ENCODE results near the gene CEACAM5. TPM values are rescaled to one million over a fixed set of nuclear protein-coding genes. Genes with fewer than 3 reads are reported as not detected.

The CEACAM5 gene
- total RNA-seq, 1 donor from 2014 or later = not detected

GRCh38 chr19:41718761-41719160, 10.3 kb downstream of the CEACAM5 start:
- no peak for DNase-seq
- Mint-ChIP-seq H3K4me3 (ENCODE audit: unreplicated experiment) (no peak overlapping the region), H3K4me1 (ENCODE audit: low read depth, unreplicated experiment) (no peaks in the 10 kb centered on the region), H3K27ac (ENCODE audit: unreplicated experiment) (no peak overlapping the region), H3K9me3 (ENCODE audit: unreplicated experiment) (peaks cover 2% of the 10 kb centered on the region), H3K36me3 (ENCODE audit: unreplicated experiment) (no peaks in the 10 kb centered on the region), H3K27me3 (ENCODE audit: unreplicated experiment) (no peaks in the 10 kb centered on the region)
- TF ChIP-seq CTCF (IDR thresholded peaks at IDR 0.05; ENCODE audit: partially characterized antibody, unreplicated experiment) = no peak

DNA sequence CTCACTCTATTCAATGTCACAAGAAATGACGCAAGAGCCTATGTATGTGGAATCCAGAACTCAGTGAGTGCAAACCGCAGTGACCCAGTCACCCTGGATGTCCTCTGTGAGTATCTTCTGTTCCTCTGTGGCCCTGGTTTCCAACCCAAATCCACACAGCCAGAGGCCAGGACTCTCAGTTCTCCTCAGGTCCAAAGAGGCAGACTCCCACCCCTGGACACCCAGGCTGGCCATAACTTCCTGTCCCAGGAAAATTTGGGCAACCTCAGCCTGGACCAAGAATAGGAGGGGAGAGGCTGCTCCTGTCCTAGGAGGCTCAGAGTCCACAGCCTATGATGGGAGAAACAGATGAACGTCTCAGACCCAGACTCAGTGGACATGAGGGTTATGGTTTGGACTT, 11.7 kb downstream of the CEACAM5 start:
- no peak for DNase-seq
- Mint-ChIP-seq H3K4me1 (ENCODE audit: low read depth, unreplicated experiment) (no peaks in the 10 kb centered on the region), H3K9me3 (ENCODE audit: unreplicated experiment) (peaks cover 2% of the 10 kb centered on the region), H3K4me3 (ENCODE audit: unreplicated experiment) (no peak overlapping the region), H3K27ac (ENCODE audit: unreplicated experiment) (no peak overlapping the region), H3K27me3 (ENCODE audit: unreplicated experiment) (no peaks in the 10 kb centered on the region), H3K36me3 (ENCODE audit: unreplicated experiment) (no peaks in the 10 kb centered on the region)
- no peak for TF ChIP-seq CTCF (IDR thresholded peaks at IDR 0.05; ENCODE audit: partially characterized antibody, unreplicated experiment)

- no peak for DNase-seq
- no peak overlapping the region for H3K27ac Mint-ChIP-seq (ENCODE audit: unreplicated experiment)
- peak; percentile 25 for TF ChIP-seq CTCF (IDR thresholded peaks at IDR 0.05; ENCODE audit: partially characterized antibody, unreplicated experiment)
- H3K9me3 Mint-ChIP-seq (ENCODE audit: unreplicated experiment) = peaks cover 2% of the 10 kb centered on the region
- no peak overlapping the region for H3K4me3 Mint-ChIP-seq (ENCODE audit: unreplicated experiment)
- H3K27me3 Mint-ChIP-seq (ENCODE audit: unreplicated experiment) = no peaks in the 10 kb centered on the region
- no peaks in the 10 kb centered on the region for H3K4me1 Mint-ChIP-seq (ENCODE audit: low read depth, unreplicated experiment)
- H3K36me3 Mint-ChIP-seq (ENCODE audit: unreplicated experiment) = no peaks in the 10 kb centered on the region
Measured at GRCh38 chr19:41726493-41726892, 18.1 kb downstream of the CEACAM5 start.

- no peaks in the 10 kb centered on the region for H3K9me3 Mint-ChIP-seq (ENCODE audit: unreplicated experiment)
- no peaks in the 10 kb centered on the region for H3K4me1 Mint-ChIP-seq (ENCODE audit: low read depth, unreplicated experiment)
Measured at GRCh38 chr19:41734156-41734555, 25.7 kb downstream of the CEACAM5 start.

DNA sequence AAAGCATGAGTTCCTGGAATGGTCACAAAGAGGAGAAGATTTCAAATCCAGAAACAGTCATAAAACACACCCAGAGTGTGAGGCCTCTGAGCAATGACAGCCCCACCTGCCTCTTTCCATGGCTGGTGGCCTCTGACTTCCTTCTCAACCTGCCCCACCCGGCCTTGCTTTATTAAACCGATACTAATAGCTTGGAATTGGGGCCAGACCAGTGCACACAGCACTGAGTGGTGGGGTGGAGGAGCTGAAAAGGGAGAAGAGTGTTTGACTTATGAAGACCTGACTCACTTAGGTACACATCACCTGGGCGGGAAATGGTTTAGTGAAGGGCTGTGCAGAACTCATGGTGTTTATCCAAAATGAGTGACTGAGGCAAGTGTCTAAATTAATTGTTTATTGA, 26.2 kb downstream of the CEACAM5 start:
- Mint-ChIP-seq H3K27me3 (ENCODE audit: unreplicated experiment) (peaks cover 1% of the 10 kb centered on the region), H3K4me1 (ENCODE audit: low read depth, unreplicated experiment) (no peaks in the 10 kb centered on the region), H3K36me3 (ENCODE audit: unreplicated experiment) (no peaks in the 10 kb centered on the region), H3K9me3 (ENCODE audit: unreplicated experiment) (no peaks in the 10 kb centered on the region), H3K27ac (ENCODE audit: unreplicated experiment) (no peak overlapping the region), H3K4me3 (ENCODE audit: unreplicated experiment) (no peak overlapping the region)
- DNase-seq = no peak
- TF ChIP-seq CTCF (IDR thresholded peaks at IDR 0.05; ENCODE audit: partially characterized antibody, unreplicated experiment) = no peak

More at GRCh38 chr19:41734156-41734555, 25.7 kb downstream of the CEACAM5 start:
- H3K27ac Mint-ChIP-seq (ENCODE audit: unreplicated experiment) = no peak overlapping the region
- peaks cover 1% of the 10 kb centered on the region for H3K27me3 Mint-ChIP-seq (ENCODE audit: unreplicated experiment)
- TF ChIP-seq CTCF (IDR thresholded peaks at IDR 0.05; ENCODE audit: partially characterized antibody, unreplicated experiment) = no peak
- H3K4me3 Mint-ChIP-seq (ENCODE audit: unreplicated experiment) = no peak overlapping the region
- H3K36me3 Mint-ChIP-seq (ENCODE audit: unreplicated experiment) = no peaks in the 10 kb centered on the region
- DNase-seq = no peak

Measured in glutamatergic neuron (in vitro differentiated cells).